WTC11 (cell line): ENCODE data around the gene HAP1. TPM values are rescaled to one million over a fixed set of nuclear protein-coding genes. Genes with fewer than 3 reads are reported as not detected.

Experiments used
- ATAC-seq: fragments of 200-7000 bp; cut with Tn5 transposase; 2 replicates; pipeline ENCODE4 v1.10.0; 2021; ENCODE audit warnings: mild to moderate bottlenecking, moderate library complexity
- CTCF ChIA-PET: fragments of 300-600 bp; sonication (Branson Sonifier 250); formaldehyde crosslinking; loops from one replicate; lab custom pipeline; 2021; ENCODE audit warnings: antibody characterized with exemption; lab: Charles Lee
- POLR2A ChIA-PET: fragments of 350-600 bp; sonication (Branson Sonifier 250); formaldehyde crosslinking; loops from one replicate; lab custom pipeline; 2021; ENCODE audit warnings: antibody characterized with exemption; lab: Charles Lee
- DNase-seq: peaks from one replicate; pipeline ENCODE4 v3.0.0; 2021; ENCODE audit warnings: low spot score
- H3K27ac Mint-ChIP-seq: 2 replicates; pipeline ENCODE4 v1.8.0; 2021; ENCODE audit warnings: mixed read lengths
- H3K27me3 Mint-ChIP-seq: 2 replicates; pipeline ENCODE4 v1.8.0; 2021; ENCODE audit warnings: low read depth, mild to moderate bottlenecking, moderate library complexity, mixed read lengths
- H3K36me3 Mint-ChIP-seq: 2 replicates; pipeline ENCODE4 v1.8.0; 2021; ENCODE audit warnings: mixed read lengths
- H3K4me1 Mint-ChIP-seq: 2 replicates; pipeline ENCODE4 v1.8.0; 2022; ENCODE audit warnings: mixed read lengths
- H3K4me3 Mint-ChIP-seq: 2 replicates; pipeline ENCODE4 v1.8.0; 2021; ENCODE audit warnings: mild to moderate bottlenecking, moderate library complexity, mixed read lengths
- H3K9me3 Mint-ChIP-seq: 2 replicates; pipeline ENCODE4 v1.8.0; 2021; ENCODE audit warnings: mixed read lengths
- CTCF ChIP-seq: fragments of 200-600 bp; IDR thresholded peaks from 2 replicates; pipeline ENCODE4 v1.8.0; 2022; ENCODE audit warnings: antibody characterized with exemption
- EMX1 ChIP-seq: fragments of 250-450 bp; sonication (Bioruptor Pico); IDR thresholded peaks from 2 replicates; pipeline ENCODE4 v1.8.0; 2021; ENCODE audit warnings: mild to moderate bottlenecking
- ETV6 ChIP-seq: sonication (generic); formaldehyde crosslinking; IDR thresholded peaks from 2 replicates; pipeline ENCODE4 v1.8.1; 2022; ENCODE audit warnings: mild to moderate bottlenecking, missing genetic modification reagents
- FOXP4 ChIP-seq: sonication (generic); formaldehyde crosslinking; IDR thresholded peaks from 2 replicates; pipeline ENCODE4 v1.8.0; 2022; ENCODE audit warnings: mild to moderate bottlenecking, missing genetic modification reagents
- MAX ChIP-seq: sonication (generic); formaldehyde crosslinking; IDR thresholded peaks from 2 replicates; pipeline ENCODE4 v1.8.0; 2022; ENCODE audit warnings: mild to moderate bottlenecking, missing genetic modification reagents
- MXD4 ChIP-seq: fragments of 250-450 bp; sonication (Bioruptor Pico); IDR thresholded peaks from 2 replicates; pipeline ENCODE4 v1.8.0; 2021; ENCODE audit warnings: mild to moderate bottlenecking, moderate library complexity, borderline replicate concordance
- NFATC4 ChIP-seq: fragments of 250-450 bp; sonication (Bioruptor Pico); IDR thresholded peaks from 2 replicates; pipeline ENCODE4 v1.9.0; 2021; ENCODE audit warnings: mild to moderate bottlenecking
- NFYB ChIP-seq: sonication (generic); formaldehyde crosslinking; conservative IDR thresholded peaks from 2 replicates; pipeline ENCODE4 v1.8.0; 2022; ENCODE audit warnings: low read depth, missing genetic modification reagents
- PRDM15 ChIP-seq: sonication (generic); formaldehyde crosslinking; IDR thresholded peaks from 2 replicates; pipeline ENCODE4 v1.8.0; 2022; ENCODE audit warnings: missing genetic modification reagents
- USF1 ChIP-seq: sonication (generic); formaldehyde crosslinking; IDR thresholded peaks from 2 replicates; pipeline ENCODE4 v1.8.0; 2022; ENCODE audit warnings: mild to moderate bottlenecking, missing genetic modification reagents
- USF2 ChIP-seq: sonication (generic); formaldehyde crosslinking; IDR thresholded peaks from 2 replicates; pipeline ENCODE4 v1.8.1; 2023; ENCODE audit warnings: mild to moderate bottlenecking, missing genetic modification reagents, moderate library complexity
- ZMAT4 ChIP-seq: fragments of 250-450 bp; sonication (Bioruptor Pico); IDR thresholded peaks from 2 replicates; pipeline ENCODE4 v1.9.0; 2021; ENCODE audit warnings: mild to moderate bottlenecking
- ZNF317 ChIP-seq: sonication (generic); formaldehyde crosslinking; IDR thresholded peaks from 2 replicates; pipeline ENCODE4 v1.8.1; 2023; ENCODE audit warnings: low read depth, mild to moderate bottlenecking, moderate library complexity, missing genetic modification reagents, borderline replicate concordance
- ZNF425 ChIP-seq: fragments of 250-450 bp; sonication (Bioruptor Pico); conservative IDR thresholded peaks from 2 replicates; pipeline ENCODE4 v1.9.0; 2021; ENCODE audit warnings: mild to moderate bottlenecking
- ZNF532 ChIP-seq: fragments of 250-450 bp; sonication (Bioruptor Pico); IDR thresholded peaks from 2 replicates; pipeline ENCODE4 v1.9.0; 2021; ENCODE audit warnings: mild to moderate bottlenecking, borderline replicate concordance
- total RNA-seq: library from RNA; stranded (reverse); gene quantifications from 3 replicates; pipeline ENCODE4 v1.2.3, GENCODE V29; 2021

HAP1 gene
- total RNA-seq, 1 experiment from 2014 or later: 4.4 TPM

GRCh38 chr17:41689497-41690299 lies 44.7 kb downstream of the HAP1 start (continued):
- TF ChIP-seq ZMAT4 (CRISPR knock-in tag): peak; percentile 60; the same call in 1 of the 2 replicates
- peak; percentile 42 for TF ChIP-seq CTCF
- TF ChIP-seq EMX1 (CRISPR knock-in tag): 0 out of 2 replicates have a peak, but pooled peaks have one; percentile 5
- peak; percentile 70 for TF ChIP-seq USF1 (CRISPR knock-in tag)
- TF ChIP-seq ZNF532: peak; percentile 74
- peak; percentile 9; the same call in 1 of the 2 replicates for TF ChIP-seq NFATC4 (CRISPR knock-in tag)
- TF ChIP-seq MXD4 (CRISPR knock-in tag): no peak
- TF ChIP-seq ZNF317: peak; percentile 29; the same call in 1 of the 2 replicates
- peak; percentile 95 for TF ChIP-seq MAX (CRISPR knock-in tag)

GRCh38 chr17:41688641-41689496 lies 45.6 kb downstream of the HAP1 start, which contains the start of gene EIF1:
EIF1 (plus strand) TSS chr17:41688885; CDS start chr17:41689039, 154 bp downstream.
- ChIA-PET POLR2A (interaction anchor here (0.6 to 5.1 kb wide), 28 partner anchors 10 to 331 kb away, joined by 3 to 42 read pairs (median 4); partner anchors contain the start of genes FKBP10, JUP, KRT19 and NKIRAS2), CTCF (interaction anchor here (0.6 to 3.1 kb wide), 22 partner anchors 10 to 366 kb away, joined by 3 to 47 read pairs (median 4); partner anchors contain the start of genes JUP and ODAD4)
- ATAC-seq: peak; percentile 86
- Mint-ChIP-seq H3K27ac (peak within 1 kb of the TSS; percentile 99), H3K4me3 (peak within 1 kb of the TSS; percentile 92), H3K4me1 (peaks cover 15% of the 10 kb centered on the region), H3K27me3 (peaks cover 9% of the 10 kb centered on the region), H3K9me3 (peaks cover 18% of the 10 kb centered on the region), H3K36me3 (peaks cover 38% of the 10 kb centered on the region)
- peak; percentile 100 for DNase-seq
- TF ChIP-seq ETV6 (peak; percentile 95), PRDM15 (peak; percentile 4; the same call in 1 of the 2 replicates), USF2 (CRISPR knock-in tag) (no peak), ZNF425 (CRISPR knock-in tag) (no peak), FOXP4 (CRISPR knock-in tag) (peak; percentile 72), NFYB (peak; percentile 89)
